ENCODE measurements around the gene CD58. TPM values are rescaled to one million over a fixed set of nuclear protein-coding genes. Genes with fewer than 3 reads are reported as not detected.

CD58 gene
- total and polyA plus RNA-seq, 9 of the 15 experiments (the other 6 are each of a cell fraction or from before 2014, with no cell fraction given): 18.1 to 113 (median 37.4) TPM

DNA sequence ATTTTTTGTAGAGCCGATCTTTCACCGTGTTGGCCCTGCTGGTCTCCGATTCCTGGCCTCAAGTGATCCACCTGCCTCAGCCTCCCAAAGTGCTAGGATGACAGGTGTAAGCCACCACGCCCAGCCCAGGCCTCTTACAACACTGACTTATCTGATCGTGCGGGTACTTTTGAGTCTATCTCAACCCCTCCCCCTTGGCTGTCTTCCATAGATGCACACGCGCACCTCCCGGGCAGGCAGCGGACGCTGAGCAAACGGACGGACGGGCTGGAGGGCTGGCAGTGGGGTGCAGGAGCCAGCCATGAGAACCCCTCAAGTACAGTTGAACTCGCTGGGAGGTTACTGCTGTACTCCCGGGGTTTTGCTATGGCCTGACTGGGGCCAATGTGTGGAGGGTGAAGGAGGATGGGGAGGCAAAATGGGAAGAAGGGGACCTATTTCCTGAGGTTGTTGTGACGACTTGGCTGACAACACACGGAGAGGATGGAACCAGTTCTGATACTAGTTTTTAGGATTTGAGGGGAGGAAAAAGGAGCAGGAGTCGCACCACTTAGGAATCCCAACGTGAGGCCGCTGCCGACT lies 959 bp downstream of the CD58 start (continued):
- TF ChIP-seq HIVEP1 (CRISPR knock-in tag; IDR thresholded peaks at IDR 0.05): no peak
- TF ChIP-seq, protein P1, sequence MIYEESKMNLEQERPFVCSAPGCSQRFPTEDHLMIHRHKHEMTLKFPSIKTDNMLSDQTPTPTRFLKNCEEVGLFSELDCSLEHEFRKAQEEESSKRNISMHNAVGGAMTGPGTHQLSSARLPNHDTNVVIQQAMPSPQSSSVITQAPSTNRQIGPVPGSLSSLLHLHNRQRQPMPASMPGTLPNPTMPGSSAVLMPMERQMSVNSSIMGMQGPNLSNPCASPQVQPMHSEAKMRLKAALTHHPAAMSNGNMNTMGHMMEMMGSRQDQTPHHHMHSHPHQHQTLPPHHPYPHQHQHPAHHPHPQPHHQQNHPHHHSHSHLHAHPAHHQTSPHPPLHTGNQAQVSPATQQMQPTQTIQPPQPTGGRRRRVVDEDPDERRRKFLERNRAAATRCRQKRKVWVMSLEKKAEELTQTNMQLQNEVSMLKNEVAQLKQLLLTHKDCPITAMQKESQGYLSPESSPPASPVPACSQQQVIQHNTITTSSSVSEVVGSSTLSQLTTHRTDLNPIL (CRISPR knock-in tag; IDR thresholded peaks at IDR 0.05): no peak
- no peak for TF ChIP-seq STAT6 (CRISPR knock-in tag; IDR thresholded peaks at IDR 0.05)
- TF ChIP-seq SOX6 (IDR thresholded peaks at IDR 0.05): peak; percentile 19; the same call in 1 of the 2 replicates
- TF ChIP-seq SAFB (IDR thresholded peaks at IDR 0.05; ENCODE audit: borderline replicate concordance, low read depth, low read length): no peak
- no peak for TF ChIP-seq HNRNPLL (IDR thresholded peaks at IDR 0.05; ENCODE audit: low read depth, low read length, poor library complexity, severe bottlenecking)
- TF ChIP-seq CREBBP (IDR thresholded peaks at IDR 0.05; ENCODE audit: low read depth, low read length): no peak
- no peak for TF ChIP-seq ZNF253 (CRISPR knock-in tag; conservative IDR thresholded peaks at IDR 0.05)
- TF ChIP-seq, protein P2, sequence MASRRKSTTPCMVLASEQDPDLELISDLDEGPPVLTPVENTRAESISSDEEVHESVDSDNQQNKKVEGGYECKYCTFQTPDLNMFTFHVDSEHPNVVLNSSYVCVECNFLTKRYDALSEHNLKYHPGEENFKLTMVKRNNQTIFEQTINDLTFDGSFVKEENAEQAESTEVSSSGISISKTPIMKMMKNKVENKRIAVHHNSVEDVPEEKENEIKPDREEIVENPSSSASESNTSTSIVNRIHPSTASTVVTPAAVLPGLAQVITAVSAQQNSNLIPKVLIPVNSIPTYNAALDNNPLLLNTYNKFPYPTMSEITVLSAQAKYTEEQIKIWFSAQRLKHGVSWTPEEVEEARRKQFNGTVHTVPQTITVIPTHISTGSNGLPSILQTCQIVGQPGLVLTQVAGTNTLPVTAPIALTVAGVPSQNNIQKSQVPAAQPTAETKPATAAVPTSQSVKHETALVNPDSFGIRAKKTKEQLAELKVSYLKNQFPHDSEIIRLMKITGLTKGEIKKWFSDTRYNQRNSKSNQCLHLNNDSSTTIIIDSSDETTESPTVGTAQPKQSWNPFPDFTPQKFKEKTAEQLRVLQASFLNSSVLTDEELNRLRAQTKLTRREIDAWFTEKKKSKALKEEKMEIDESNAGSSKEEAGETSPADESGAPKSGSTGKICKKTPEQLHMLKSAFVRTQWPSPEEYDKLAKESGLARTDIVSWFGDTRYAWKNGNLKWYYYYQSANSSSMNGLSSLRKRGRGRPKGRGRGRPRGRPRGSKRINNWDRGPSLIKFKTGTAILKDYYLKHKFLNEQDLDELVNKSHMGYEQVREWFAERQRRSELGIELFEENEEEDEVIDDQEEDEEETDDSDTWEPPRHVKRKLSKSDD (conservative IDR thresholded peaks at IDR 0.05; ENCODE audit: low read length): 0 out of 2 replicates have a peak, but pooled peaks have one; percentile 17
- peak; percentile 59; the same call in 1 of the 2 replicates for TF ChIP-seq SP1 (CRISPR knock-in tag; IDR thresholded peaks at IDR 0.05)
- TF ChIP-seq, protein P3, sequence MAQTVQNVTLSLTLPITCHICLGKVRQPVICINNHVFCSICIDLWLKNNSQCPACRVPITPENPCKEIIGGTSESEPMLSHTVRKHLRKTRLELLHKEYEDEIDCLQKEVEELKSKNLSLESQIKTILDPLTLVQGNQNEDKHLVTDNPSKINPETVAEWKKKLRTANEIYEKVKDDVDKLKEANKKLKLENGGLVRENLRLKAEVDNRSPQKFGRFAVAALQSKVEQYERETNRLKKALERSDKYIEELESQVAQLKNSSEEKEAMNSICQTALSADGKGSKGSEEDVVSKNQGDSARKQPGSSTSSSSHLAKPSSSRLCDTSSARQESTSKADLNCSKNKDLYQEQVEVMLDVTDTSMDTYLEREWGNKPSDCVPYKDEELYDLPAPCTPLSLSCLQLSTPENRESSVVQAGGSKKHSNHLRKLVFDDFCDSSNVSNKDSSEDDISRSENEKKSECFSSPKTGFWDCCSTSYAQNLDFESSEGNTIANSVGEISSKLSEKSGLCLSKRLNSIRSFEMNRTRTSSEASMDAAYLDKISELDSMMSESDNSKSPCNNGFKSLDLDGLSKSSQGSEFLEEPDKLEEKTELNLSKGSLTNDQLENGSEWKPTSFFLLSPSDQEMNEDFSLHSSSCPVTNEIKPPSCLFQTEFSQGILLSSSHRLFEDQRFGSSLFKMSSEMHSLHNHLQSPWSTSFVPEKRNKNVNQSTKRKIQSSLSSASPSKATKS (CRISPR knock-in tag; IDR thresholded peaks at IDR 0.05): no peak
- TF ChIP-seq KDM1A (IDR thresholded peaks at IDR 0.05): peak in 1 of 2 experiments; percentile 49
- TF ChIP-seq SMC3 (conservative IDR thresholded peaks at IDR 0.05; ENCODE audit: insufficient read depth, low read depth, low read length): no peak
- TF ChIP-seq CTCF (IDR thresholded peaks at IDR 0.05 in 2 of 3, conservative IDR thresholded peaks at IDR 0.05 in 1 of 3; ENCODE audit: insufficient read depth in 2 of 3, low read depth in 1 of 3, low read length in 3 of 3): no peak
- TF ChIP-seq PYGO2 (tag; IDR thresholded peaks at IDR 0.05): no peak
- no peak for TF ChIP-seq NELFE (IDR thresholded peaks at IDR 0.05; ENCODE audit: insufficient read depth, insufficient read length)
- TF ChIP-seq FOXJ3 (CRISPR knock-in tag; IDR thresholded peaks at IDR 0.05): no peak
